HG02943 (cell line): ENCODE results near the gene RPA3.
"Not testable (repeated sequence)": the region's sequence is repeated elsewhere in the genome, so short reads cannot be mapped to it uniquely, and the experiment has no call there.

Experiments used
- ATAC-seq: cut with Tn5 transposase; IDR thresholded peaks from one replicate; pipeline ENCODE4 v1.9.1; 2021; ENCODE audit warnings: mild to moderate bottlenecking, low read depth, moderate library complexity; ENCODE audit not compliant: unreplicated experiment

RPA3 gene

DNA sequence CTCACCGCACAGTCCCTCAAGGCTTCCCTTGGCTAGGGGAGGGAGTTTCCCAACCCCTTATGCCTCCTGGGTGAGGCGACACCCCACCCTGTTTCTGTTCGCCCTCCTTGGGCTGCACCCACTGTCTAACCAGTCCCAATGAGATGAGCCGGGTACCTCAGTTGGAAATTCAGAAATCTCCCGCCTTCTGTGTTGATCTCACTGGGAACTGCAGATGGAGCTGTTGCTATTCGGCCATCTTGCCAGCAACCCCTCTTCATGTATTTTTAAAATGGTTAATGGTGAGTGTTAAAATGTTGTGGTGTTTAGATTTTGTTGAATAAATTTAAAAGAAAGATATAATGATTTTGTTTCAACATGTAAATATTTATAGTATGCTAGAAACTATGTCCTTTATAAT lies 55.9 kb downstream of the RPA3 start:
- no peak for ATAC-seq

DNA sequence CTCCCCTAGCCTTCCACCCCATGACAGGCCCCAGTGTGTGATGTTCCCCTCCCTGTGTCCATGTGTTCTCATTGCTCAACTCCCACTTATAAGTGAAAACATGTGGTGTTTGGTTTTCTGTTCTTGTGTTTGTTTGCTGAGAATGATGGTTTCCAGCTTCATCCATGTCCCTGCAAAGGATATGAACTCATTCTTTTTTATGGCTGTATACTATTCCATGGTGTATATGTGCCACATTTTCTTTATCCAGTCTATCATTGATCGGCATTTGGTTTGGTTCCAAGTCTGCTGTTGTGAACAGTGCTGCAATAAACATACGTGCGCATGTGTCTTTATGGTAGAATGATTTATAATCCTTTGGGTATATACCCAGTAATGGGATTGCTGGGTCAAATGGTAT lies 61.9 kb downstream of the RPA3 start:
- not testable (repeated sequence) for ATAC-seq

DNA sequence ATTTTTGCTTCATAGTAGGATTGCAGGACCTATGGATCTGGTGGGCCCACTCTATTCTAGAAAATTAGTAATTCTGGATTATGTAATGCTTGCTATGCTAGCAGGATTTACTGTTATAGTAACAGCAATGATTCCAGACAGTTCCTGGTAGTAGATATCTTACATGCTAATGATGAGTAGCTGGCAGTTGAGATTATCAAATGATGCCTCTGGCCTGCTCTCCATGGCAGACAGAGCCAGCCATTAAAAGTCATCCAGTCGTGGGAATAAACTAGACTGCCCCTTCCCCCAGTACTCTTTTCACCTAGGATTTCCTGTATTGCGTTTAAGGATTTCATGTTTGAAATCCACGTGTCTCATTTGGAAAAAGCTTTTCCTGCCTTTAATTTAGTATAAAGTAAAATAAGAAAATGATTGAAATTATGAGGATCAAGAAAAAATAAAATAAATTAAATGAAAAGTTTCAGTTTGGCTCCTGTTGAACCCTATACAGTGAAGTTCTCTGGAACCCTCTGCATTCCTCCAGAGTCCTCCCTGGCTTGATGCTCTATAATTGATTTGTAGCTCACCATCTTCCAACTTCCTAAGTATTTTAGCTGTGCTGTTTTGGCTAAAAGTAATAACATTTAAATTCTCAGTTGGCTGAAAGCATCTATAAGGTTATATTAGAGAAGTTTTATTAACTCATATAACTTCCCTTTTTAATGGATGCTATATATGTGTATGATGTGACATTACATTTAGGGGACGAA lies 63.3 kb downstream of the RPA3 start:
- ATAC-seq, result no peak

DNA sequence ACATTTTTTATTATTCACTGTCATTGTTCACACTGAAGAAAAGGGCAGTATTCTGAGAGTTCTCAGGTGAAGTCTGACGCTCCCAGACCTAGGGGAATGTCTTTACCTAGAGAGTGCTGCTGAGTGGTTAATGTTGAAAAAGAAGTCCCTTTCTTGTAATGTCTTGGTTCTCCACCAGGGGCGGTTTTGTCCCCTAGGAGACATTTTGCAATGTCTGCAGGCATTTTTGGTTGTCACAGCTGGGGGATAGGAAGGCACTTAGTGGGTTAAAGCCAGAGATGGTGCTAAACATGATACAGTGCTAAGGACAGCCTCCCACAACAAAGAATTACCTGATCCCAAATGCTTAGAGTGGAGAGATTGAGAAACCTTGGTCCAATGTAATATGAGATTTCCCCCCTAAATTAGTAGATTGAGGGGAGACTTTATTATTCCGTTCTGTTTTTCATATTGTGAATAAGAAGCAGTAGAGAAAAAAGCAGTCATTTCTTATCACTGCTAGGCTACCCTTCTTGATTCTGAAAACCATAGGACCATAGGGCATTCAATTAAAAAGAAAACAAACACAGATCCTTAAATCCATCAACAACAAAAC lies 64.7 kb downstream of the RPA3 start:
- ATAC-seq, result no peak

DNA sequence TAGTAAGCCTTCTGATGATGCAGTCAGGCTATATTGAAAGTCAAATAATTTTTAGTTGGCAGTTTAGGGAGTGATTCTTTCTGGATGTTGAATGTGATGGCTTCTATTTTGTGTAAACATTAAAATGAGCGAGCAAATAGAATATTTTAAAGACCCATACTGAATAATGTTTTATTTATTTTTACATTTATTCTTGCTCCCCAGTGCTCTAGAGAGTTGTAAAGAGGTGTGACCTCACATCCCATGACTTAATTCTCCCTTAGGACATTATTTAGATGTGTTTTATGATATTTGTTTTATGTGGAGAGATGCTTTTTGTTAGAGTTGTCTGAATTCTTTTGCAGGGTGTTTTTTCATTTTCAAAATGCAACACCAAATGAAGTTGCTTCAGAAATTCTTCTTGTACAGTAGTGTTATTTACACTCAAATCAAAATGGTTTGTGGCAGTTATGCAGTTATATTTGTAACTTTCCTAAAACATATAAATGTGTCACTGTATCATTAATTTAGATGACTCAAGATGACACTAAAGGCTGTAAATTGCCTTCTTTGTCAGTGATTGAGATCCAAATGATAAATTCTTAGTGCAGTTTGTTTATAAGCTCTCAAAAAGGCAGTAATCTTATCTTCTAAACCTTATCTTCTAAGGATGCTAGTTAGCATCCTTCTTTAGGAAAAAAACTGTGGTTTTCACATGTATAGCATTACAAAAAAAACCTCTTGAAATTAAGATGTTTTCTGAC lies 65.4 kb downstream of the RPA3 start:
- no peak for ATAC-seq

DNA sequence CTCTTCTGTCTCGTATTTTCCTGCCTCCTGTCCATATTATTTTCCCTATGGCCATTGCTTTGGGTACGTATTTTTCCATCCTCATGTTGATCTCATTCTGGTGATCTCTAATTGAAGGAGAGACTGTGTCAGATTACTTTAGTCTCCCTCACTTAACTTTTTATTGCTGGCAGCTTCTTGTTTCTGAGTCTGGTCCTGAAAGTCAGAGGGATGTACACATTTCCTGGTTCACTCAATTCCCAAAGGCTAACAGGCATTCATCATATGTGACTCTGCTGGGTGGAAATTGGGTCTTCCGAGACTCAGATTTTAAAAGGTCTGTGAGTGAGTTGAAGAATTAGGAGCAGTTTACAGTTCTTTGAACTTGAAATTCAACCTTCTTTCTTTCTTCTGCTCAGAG lies 66.9 kb downstream of the RPA3 start:
- ATAC-seq, result no peak

DNA sequence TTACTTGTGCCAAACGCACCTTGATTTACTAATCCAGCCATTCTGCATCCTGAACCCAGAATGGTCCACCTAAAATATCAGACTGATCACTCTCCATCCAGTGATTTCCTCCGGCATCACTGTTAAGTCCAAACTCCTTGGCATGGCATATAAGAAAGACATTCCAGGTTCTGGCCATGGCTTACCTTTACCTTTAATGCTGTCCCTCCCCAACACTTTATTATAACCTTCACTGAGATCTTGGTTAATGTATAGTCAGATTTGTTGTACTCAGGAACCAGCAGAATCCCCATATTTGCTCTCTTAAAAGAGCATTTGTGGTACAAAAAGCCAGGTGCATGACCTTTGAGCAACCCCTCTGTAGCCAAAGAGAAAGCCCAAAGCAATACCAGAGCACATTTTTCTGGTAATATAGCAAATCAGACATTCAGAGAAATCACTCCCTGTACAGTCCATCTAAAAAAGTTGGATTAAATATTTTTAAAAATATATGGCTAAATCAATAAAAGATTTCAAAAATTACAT lies 67.7 kb downstream of the RPA3 start:
- no peak for ATAC-seq

DNA sequence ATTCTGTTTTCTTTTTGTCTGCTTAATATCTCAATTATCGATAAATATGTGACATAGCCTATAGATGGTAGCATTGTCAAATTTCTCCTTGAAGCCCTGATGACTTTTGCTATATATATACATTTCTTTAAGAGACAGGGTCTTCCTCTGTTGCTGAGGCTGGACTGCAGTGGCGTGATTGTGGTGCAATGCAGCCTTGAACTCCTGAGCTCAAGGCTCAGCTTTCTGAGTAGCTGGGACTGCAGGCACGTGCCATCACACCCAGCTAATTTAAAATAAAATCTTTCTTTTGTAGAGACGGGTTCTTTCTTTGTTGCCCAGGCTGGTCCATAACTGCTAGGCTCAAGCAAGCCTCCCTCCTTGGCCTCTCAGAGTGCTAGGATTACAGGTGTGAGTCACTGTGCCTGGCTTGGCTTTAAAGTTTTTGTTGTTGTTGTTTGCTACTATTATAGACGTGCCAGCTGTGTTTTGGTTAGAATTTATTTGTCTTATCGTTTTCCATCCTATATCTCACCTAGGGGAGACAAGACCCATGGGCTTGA lies 70.8 kb downstream of the RPA3 start:
- ATAC-seq, result no peak

DNA sequence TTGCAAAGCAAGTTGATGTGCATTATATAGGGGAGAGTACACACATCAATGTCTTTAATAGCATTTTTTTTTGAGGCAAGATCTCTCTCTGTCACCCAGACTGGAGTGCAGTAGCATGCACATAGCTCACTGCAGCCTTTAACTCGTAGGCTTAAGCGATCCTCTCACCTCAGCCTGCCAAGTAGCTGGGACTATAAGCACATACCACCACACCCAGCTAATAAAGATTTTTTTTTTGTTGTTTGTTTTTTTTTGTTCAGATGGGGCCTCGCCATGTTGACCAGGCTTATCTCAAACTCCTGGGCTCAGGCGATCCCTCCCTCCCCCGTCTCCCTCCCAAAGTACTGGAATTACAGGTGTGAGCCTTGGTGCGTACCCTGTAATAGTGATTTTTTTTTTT lies 76.3 kb downstream of the RPA3 start:
- ATAC-seq, result no peak

DNA sequence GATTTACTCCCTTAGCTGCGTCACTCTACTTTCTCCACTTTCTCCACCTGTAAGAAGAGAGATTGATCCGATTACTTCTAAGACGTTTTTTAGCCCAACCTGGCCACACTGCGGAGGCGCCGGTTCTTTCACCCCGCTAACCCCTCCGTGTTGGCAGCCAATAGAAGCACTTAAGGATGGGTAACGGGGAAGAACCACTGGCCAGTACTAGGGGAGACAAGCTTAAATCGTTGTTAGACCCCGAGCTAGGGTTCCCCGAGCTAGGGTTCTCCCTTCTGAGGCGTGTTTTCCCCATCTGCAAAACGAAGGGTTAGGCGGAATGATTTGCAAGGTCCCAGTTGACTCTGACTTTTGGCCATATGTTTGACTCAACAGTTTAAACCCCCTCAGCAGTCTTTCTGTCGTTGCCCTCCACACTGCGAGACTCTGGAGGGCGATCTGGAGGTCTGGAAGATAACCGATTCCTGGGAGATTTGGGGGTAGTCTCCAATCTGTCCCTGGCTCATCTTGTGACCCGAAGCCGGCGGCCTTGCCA lies 77.2 kb downstream of the RPA3 start:
- ATAC-seq, result peak; percentile 21

DNA sequence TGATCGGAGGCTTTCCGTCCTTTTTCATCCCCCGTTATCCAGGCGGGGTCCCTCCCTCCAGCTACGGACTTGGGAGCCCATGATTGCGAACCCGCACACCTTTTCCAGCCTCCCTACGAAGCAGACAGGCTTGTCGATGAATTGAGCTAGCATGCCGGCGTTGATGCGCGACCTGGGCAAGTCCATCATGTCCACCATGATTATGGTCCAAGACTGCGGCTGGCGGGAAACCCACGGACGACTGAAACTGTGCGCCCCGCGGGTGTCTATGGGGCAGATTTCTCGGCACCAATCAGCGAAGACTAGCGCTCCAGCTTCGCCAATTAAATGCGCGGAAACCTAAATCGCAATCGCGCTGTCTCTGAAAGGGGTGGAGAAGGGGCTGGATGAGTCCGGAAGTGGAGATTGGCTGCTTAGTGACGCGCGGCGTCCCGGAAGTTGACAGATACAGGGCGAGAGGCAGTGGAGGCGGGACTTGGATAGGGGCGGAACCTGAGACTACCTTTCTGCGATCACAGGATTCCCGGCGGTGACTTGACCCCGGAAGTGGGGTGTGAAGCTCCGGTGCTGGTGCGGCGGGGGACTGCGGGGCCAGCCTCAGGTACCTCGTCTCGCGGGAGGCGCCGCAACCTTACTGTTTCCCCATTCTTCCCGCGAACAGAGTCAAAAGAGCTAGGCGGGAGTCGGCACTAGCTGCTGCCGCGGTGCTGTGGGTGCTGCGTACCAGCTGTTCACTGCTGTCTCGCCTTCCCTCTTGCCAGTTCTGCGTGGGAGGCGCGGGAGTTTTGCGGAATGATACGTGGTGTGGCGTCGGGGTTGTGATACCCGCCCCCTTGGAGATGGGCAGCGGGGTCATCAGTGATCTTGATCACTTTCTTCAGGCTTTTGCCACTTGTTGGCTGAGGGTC lies 77.9 kb downstream of the RPA3 start, which contains the start of gene UMAD1:
TSS of gene UMAD1 (plus strand) at position 532 of the 908 bp plus-strand sequence. CDS start 32,620 bp downstream, outside the sequence.
- ATAC-seq, result peak; percentile 98

DNA sequence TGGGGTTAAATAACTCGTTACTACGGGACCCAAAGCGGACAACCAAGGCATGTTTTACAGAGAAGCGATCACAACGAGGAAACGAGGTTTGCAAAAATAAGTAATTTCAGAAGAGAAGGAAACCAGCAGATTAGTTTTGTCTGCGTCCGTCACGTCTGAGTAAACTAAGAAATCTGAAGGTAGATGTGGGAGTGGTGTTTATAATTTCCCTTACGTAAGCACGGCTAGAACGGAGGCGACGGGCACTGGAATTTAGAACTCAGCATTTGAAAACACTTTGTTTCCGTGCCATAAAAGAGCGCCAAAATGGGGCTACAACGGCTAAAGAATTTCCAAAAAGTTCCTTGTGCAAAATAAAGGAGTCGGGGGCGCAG lies 78.6 kb downstream of the RPA3 start:
- ATAC-seq, result no peak

DNA sequence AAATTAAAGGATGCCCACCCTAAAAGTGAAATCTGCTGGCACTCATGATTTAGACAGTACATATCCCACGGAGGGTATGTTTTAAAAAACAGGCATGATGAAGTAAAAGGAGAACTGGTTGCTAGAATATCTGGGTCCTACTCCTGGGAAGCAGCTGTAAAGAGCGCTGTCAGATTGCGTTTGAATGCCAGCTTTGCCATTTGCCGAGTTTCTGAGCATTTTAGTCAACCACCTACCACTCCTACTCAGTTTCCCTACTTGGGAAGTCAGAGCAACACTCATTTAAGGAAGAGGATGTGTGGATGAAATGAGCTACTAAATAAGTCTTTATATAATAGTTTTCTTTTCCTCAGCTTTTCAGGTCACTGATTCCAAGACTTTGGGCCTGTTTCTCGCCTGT lies 79.0 kb downstream of the RPA3 start:
- no peak for ATAC-seq

DNA sequence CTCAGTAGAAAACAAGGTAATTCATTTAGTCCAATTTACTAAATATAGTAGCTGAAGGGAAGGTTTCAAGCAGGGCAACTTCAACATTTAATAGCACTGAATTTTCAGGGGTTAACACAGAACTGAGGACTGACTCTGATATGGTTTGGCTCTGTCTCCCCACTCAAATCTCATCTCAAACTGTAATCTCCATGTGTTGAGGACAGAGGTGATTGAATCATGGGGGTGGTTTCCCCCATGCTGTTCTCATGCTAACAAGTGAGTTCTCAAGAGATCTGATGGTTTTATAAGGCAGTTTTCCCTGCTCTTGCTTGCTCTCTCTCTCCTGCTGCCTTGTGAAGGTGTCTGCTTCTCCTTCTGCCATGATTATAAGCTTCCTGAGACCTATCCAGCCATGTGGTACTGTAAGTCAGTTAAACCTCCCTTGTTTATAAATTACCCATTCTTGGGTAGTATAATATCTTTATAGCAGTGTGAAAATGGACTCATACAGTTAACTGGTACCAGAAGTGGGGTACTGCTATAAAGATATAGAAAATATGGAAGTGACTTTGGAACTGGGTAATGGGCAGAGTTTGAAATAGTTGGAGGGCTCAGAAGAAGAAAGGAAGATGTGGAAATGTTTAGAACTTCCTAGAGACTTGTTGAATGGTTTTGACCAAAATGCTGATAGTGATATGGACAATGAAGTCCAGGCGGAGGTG lies 87.6 kb downstream of the RPA3 start:
- ATAC-seq, result no peak

DNA sequence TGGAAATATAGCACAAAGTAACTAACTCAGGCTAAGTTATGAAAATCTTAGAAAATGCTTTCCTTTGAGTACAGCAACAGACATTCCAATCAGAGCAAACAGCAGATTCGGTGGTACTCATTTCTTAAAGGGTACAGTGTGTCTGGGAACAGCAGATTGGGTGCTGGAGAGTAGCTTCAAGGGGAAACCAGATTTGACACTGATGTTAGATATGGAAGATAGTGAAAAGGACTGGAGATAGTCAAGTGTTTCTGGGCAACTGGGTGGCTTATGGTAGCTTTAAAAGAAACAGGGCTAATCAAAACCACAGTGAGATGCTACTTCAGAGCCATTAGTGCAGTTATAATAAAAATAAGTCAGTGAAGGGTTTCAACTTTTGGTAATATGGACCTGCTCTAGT lies 89.9 kb downstream of the RPA3 start:
- ATAC-seq, result no peak

DNA sequence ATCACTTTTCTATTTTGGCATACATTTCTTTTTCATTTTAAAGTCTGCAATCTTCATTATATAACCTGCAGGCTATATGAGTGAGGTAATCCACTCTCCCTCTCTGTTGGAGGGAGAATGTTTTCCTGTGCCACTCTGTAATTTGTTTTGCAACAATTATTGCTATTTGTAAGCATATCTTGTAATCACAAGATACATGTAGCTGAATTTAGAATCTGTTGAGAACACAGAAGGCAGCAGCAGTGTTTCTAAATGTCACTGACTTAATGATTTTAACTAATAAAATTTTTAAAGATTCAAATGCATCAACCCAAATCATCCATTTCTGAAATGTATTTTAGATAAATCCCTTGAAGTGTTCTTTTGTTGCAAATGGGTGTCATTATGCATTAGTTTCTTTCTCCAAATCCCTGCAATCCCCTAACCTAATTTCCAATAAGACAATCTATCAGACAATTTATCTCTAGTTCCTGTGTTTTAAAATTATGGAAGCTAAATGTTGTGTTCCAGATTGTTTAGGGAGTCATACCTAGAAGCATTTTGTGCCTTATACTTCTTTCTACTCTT lies 97.7 kb downstream of the RPA3 start:
- ATAC-seq, result no peak

DNA sequence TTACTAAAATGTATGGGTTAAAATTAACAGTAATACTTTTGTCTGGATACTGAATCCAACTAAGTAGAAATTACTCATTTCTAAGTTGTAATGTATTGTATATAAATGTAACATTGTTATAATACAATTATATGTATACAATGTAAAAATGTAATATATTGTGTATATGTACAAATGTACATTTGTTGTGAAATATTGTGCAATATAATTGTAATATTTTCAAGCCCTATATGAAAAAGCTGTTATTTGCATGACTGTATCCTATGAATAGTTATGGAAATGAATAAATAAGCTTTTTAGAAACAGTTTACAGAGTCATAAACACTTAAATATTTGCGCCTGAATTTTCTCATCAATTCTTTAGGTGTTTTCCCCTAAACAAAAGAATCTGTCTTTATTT lies 98.2 kb downstream of the RPA3 start:
- no peak for ATAC-seq

DNA sequence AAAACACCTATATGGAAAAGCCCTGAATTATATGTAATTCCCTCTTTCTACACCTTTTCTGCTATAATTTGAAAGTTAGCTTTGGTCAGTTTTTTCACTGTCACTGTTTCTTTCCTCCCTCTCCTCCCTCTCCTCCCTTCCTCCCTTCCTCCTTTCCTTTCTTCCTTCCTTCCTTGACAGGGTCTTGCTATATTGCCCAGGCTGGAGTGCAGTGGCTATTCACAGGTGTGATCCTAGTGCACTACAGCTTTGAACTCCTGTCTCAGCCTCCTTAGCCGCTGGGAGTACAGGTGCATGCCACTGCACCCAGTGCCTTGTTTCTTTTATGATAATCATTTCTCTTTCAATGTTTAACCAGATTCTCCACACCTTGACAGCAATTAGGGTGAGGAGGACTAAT lies 100.0 kb downstream of the RPA3 start:
- ATAC-seq, result no peak

DNA sequence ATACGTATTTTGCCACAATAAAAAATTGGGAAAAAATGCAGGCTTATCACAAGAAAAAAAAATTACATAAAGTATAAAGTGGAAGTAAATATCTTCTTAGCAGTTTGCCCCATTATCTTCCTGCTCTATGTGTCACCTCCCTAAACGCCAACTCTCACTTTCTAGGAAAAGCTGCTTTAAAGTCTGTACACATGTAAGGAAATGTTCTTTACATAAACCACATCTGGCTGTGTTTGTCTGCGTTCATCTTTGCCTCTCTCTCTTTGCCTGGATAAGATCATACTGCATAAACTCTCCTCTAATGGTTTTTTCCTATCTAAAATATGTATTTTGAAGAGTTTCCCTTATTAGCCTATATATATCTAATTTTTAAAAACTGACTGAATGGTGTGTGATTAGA lies 100.9 kb downstream of the RPA3 start:
- ATAC-seq, result no peak
